Mammary epithelial cell (primary cell): Measurements from ENCODE around the gene AGO3.

Source experiments
- EZH2 ChIP-seq: IDR thresholded peaks from 2 replicates; pipeline ENCODE4 v1.6.1; 2012; ENCODE audit warnings: low read length, inconsistent platforms, borderline replicate concordance
- TF ChIP-seq, protein P1 (sequence below), 2 donors: IDR thresholded peaks in 1 of 2; conservative IDR thresholded peaks in 1 of 2; 2 replicates each; pipeline ENCODE4 v1.5.1; 2011 to 2012; ENCODE audit warnings: inconsistent platforms in 2 of 2, low read length in 2 of 2, mild to moderate bottlenecking in 2 of 2, control low read depth in 1 of 2, low read depth in 1 of 2; ENCODE audit not compliant: insufficient read depth in 1 of 2; ENCODE audit errors: extremely low read depth in 1 of 2

DNA sequence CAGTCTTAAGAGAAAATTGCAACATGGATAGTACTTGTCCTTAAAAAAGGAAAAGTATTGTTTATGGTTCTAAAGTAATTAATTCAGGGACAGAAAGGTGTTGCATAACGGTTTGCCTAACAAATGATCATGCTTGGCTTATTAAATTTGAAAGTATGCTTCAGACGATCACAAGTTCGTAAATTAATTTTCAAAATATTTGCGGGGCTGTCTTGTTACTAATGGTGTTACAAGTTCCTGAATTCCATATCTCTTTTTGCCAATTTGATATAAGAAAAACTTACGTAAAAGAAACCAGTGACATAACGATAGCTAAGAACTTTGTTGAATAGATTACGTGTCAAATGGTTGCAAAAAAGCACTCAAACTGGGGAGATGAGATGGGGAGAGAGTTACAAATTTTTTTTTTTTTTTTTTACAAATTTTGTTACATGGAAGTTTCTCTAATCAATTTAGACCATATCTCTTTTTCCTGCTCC lies 1.3 kb downstream of the AGO3 start:
- TF ChIP-seq, protein P1, sequence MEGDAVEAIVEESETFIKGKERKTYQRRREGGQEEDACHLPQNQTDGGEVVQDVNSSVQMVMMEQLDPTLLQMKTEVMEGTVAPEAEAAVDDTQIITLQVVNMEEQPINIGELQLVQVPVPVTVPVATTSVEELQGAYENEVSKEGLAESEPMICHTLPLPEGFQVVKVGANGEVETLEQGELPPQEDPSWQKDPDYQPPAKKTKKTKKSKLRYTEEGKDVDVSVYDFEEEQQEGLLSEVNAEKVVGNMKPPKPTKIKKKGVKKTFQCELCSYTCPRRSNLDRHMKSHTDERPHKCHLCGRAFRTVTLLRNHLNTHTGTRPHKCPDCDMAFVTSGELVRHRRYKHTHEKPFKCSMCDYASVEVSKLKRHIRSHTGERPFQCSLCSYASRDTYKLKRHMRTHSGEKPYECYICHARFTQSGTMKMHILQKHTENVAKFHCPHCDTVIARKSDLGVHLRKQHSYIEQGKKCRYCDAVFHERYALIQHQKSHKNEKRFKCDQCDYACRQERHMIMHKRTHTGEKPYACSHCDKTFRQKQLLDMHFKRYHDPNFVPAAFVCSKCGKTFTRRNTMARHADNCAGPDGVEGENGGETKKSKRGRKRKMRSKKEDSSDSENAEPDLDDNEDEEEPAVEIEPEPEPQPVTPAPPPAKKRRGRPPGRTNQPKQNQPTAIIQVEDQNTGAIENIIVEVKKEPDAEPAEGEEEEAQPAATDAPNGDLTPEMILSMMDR (conservative IDR thresholded peaks at IDR 0.05 in 1 of 2, IDR thresholded peaks at IDR 0.05 in 1 of 2; ENCODE audit: extremely low read depth in 1 of 2, insufficient read depth in 1 of 2, low read depth in 1 of 2, low read length in 2 of 2) = no peak
- TF ChIP-seq EZH2 = no peak
